COLO668 (cell line): ENCODE data around the gene FAXDC2.
A peak's percentile ranks its signal among the peaks of the same experiment; 100 is the strongest.

Source experiments
- DNase-seq: peaks from one replicate; lab custom pipeline; 2025; ENCODE audit not compliant: unreplicated experiment; lab: John Stamatoyannopoulos, UW

Gene FAXDC2, protein sequence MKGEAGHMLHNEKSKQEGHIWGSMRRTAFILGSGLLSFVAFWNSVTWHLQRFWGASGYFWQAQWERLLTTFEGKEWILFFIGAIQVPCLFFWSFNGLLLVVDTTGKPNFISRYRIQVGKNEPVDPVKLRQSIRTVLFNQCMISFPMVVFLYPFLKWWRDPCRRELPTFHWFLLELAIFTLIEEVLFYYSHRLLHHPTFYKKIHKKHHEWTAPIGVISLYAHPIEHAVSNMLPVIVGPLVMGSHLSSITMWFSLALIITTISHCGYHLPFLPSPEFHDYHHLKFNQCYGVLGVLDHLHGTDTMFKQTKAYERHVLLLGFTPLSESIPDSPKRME

DNA sequence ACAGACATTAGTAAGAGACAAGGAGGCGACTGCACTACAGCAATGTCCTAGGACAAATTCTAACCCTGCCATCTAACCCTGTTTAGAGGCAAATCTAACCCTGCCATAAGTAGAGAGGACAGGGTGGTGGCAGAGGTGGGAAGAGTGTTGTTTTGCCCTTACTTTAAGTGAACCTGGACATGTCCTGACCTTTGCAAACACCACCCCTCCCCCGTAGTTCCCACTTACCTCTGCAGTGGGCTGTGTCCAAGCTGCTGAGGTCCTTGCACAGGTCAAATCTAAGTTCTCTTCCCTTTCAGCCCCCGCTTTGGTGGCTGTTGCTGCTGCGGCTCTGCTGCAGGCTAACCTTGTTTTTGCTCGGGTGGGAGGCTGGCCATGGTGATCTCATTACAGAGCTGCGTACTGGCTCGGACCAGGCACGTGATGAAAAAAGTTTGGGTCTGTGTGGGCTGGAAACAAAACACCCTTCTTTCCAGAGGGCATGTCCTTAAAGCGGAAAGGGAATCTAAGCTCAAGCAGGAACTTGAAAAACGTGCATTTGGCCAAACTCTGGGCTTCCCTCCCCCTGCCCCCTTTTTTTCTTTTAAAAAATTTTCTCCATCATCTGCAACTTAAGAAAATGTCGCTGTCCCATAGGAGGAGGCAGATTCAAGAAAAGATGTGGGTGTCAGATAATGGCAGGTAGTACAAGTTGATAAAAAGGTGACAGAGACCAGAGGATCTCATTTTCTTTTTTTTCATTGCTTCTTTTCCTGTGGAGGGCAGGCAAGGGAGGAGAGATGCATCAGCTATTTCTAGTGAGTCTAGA is at the start of gene FAXDC2:
Gene FAXDC2, minus strand, starts transcription at position 349 of the 808 bp plus-strand sequence. CDS start 12,425 bp downstream, outside the sequence.
- no peak for DNase-seq

DNA sequence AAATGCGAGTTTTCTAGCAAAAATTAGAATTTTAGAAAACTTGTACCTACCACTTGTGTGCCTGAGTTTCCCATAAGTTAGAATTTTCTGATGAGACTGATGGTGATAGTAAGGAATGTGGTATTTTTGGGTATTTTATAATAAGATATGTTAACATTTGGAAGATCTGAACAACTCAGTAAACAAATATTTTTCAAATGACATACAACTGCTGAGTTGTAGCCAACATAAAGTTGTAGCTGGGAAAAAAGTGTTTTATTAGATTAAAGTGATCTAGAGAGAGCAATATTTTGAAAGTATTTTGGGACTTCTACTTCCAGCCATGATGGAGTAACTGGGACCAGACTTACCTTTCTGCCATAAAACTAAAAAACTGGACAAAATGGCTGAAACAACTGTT is 49.7 kb upstream of the FAXDC2 start:
- DNase-seq = no peak

DNA sequence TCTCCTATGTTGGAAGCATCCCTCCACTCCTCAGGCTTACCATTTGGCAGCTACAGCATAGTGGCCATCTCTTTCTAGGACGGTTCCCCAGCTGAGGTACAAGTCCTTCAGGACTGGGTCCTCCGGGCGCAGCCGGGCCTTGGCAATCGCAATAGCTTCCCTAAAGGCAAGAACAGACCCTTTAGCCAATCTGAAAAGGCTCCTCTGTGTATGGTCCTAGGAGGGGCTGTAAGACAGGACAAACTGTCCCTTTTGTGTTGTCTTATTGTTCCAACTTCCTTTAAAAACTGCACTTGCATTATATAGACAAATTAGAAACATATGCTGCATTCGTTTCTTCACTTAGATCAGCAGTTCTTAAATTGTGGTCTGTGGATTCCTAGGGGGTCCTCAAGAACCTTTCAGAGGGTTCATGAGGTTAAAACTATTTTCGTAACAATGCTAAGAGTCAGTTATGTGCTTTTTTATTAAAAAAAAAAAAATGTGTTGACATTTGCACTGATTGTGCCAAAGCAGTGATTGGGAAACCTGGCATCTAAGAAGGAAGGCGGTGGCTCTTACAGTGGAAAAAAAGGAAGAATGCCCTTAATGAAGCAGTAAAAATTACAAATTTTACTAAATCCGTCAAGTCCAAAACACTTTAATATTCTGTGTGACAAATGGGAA is 48.9 kb upstream of the FAXDC2 start:
- DNase-seq = no peak

DNA sequence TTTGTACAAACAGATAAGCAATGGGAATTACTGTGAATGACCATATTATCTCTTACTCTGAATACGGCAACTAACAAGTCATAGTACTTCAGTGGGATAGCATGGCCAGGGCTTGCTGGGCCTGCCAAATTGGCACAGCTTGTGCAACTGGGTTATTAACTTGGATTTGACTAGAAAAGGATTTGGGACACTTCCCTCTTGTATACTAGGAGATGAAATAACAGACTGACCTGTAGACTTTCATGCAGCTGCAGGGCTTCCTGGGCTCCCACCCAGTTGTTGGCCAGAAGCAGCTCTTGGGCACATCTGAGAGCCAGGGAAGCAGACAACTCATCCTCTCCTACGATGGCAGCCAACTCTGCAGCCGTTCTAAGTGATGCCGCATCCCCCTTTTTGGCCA is 47.8 kb upstream of the FAXDC2 start:
- DNase-seq = no peak

DNA sequence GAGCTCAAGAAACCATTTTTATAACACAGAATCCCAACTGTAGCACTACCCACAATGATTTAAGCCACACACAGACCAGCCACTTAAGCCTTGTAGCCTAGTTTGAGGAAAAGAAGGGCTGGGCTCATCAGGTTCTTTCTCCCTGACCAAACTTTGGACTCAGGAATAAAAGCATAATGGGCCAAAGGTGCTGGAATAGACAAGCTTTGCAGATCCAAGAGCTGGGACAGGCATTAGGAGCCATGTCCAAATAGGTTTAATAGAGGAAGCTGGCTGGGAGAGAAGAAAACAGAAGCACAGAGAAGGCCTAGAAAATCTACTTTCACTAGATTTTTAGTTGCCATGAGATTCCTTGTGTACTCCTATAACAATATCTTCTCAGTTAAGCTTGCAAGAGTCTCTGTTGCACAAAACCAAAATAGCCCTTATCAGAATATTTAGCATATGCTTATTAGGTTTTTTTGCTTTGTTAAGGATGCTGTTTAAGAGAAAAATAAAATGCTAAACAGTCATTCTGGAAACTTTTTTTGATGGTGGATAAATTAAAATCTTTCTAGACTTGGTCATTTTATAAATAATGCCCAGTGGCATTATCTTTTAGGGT is 46.3 kb upstream of the FAXDC2 start:
- no peak for DNase-seq

DNA sequence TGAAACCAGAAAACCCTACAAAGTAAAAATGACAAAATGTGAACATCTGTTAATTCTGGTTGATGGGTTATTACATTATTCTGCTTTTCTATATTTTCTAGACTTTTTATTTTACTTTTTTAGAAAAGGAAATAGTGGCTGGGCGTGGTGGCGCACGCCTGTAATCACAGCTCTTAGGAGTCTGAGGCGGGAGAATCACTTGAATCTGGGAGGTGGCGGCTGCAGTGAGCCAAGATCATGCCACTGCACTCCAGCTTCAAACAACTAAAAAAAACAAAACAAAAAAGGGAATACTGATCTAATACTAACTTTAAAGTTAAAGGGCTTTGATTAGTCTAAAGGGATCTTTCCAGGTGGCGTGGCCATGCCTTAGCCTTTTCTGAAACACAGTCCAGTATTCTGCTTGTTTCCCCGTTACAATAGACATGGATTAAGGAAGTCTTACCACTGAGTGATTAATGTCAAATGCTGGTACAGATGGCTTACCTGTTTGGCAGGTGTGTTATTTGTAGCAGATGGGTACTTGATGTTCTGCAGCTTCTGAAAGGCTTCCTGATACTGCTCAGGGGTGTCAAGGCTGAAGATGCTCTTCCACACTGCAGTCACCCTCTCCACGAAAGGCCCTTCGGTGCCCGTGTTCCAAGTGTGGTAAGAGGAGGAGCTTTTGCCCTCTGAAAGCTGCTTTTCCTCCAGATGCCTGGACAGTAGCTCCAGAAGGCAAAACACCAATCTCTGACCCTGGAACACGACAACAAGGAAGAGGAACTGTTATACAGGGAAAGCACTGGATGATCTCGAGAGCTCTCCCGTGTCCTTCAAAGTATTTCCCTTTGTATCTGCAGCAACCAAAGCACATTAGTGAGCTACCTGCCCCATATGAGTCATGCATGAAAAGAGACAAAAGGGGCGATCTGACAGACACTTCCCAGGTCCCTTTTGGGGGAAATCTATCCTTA is 45.5 kb upstream of the FAXDC2 start:
- DNase-seq = no peak

DNA sequence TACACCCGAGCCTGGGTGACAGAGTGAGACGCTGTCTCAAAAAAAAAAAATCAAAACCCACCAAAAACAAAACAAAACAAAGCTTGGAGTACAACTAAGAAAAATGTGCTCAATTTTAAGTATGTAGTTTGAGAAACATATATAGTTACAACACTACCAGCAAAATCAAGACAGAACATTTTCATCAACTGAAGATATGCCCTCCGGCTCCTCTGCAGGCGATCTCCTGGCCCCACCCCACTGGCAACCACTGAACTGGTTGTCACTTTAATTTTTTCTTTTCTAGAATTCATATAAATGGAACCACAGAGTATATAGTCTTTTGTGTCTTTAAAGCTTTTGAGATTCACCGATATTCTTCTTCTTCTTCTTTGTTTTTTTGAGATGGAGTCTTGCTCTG is 43.0 kb upstream of the FAXDC2 start:
- no peak for DNase-seq

DNA sequence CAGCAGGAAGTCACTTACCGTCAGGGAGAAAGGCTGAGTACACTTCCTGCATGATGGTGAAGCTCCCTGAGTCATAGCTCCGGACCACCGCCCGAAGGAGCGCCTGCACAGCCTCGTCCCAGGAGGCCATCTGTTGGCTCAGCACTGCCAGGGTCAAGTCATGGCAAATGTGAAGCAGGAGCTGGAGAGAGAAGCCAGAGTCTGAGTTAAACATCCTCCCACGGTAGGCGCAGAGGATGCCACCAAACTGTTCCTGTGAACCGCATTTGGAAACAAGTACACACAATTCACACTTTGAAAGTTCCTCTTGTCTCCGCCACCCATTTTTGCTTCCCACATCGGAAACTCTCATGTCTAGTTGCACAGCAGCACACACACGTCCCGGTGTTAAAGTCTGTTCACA is 42.0 kb upstream of the FAXDC2 start:
- DNase-seq = no peak

DNA sequence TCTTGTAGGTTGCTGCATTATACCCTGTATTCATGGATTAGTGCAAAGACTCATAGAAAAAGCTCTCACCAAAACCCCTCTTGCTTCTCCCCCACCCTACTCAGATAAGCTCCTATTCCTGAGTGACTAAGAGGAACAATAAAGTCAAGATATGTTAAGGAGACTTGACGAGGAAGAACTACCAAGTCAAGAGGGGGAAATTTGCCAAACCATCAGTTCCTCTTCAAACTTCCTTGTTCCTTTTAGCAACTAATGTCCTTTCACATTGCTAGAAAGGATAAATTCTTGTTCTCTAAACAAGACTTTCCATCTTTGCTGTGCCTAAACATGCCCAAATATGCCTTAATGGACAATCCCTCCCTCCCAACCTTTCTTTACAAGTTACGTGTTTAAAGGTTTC is 35.0 kb upstream of the FAXDC2 start:
- no peak for DNase-seq

DNA sequence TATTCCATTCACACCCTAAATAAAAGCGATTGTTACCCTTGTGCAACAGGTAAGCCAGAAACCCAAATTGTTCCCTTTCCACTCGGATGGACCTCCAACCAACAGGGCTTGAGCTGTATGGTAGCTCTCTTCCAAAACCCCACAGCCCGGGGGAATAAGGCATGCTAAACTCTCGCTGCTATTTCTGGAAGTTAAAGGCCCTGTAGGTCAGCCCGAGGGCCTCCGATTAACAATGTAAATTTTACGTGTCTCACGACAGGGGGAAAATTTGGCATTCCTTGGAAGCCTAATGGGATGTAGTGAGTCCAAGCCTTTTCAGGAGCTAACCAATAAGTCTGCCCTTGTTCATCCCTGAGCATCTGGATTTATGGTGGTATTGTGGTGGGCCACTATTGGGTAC is 34.0 kb upstream of the FAXDC2 start:
- no peak for DNase-seq

DNA sequence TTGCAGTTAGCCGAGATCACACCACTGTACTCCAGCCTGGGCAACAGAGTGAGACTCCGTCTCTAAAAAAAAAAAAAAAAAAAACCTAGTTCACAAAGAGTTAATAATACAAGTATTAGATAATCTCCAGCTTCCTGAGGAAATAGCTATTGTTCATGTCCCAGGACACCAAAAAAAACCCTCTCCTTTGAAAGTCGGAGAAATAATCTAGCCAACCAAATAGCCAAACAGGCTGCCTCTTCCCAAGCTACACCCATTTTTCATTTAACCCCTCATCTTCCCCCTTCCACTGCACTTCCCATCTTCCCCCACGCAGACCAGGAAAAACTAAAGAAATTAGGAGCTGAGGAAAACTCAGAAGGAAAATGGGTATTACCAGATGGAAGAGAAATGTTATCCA is 31.6 kb upstream of the FAXDC2 start:
- no peak for DNase-seq

DNA sequence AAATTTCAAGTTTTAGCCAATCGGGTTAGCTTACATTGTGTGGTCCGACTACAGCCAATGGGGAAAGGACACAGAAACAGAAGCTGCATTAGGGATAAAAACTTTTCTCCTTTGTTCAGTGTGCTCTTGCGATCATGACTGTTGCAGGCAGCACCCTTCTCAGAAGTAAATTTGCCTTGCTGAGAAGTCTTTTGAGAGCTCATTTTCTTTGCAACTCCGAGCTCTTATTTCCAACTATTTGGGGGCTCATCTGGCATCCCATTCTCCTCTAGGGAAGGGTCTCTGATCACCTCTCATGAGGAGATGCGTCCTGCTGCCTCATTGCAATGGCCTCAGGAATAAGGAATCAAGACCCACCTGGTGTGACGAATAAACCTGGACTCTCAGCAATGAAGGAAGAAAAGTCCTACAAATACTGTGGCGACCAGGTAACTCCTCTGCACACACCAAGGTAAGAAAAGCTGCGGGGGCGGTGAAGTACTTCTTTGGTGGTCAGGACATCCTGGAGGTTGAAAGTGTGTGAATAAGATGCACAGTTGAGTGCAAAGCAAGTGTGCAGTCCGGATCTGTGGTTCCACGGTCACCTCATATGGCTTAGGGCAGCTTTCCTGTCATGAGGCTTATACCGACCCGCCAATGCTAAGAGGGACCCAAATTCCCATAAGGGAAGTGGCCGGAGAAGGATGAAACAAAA is 28.4 kb upstream of the FAXDC2 start:
- no peak for DNase-seq

DNA sequence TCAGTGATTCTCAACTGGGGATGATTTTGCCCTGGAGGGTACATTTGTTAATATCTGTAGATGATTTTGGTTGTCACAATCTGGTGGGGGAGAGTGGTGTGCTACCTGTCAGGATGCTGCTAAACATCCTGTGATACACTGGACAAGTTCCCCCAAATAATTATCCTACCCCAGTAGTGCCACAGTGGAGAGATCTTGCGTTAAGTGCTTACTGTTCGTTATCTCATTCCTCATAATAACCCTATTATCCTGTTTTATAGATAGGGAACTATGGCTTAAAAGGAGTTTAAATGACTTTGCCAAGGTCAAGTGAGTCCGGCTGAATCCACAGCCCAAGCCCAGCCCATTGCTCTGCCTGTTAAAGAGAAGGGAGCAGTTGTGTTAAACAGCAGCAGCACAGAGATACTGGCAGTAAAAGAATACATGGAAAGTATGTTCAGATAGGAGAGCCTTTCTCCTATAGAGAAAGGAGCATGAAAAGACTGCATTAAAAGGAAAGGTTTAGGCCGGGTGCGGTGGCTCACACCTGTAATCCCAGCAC is 23.5 kb upstream of the FAXDC2 start:
- DNase-seq = no peak

DNA sequence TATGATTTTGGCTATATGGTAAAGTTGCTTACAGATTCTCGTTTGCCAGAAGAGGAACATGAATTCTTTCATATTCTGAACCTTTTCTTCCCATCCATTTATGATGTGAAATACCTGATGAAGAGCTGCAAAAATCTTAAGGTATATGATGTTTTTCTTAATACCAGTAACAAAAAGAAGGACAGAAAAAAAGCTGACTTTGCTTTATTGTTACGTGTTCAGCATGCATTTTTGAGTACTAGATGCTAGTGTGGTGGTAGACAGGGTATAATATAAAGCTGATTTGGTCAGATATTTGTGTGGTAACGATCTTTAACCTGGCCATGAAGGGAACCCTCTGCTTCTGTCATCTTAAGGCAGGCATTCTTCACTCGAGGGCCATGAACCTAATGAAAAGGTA is 21.3 kb upstream of the FAXDC2 start:
- DNase-seq = no peak

DNA sequence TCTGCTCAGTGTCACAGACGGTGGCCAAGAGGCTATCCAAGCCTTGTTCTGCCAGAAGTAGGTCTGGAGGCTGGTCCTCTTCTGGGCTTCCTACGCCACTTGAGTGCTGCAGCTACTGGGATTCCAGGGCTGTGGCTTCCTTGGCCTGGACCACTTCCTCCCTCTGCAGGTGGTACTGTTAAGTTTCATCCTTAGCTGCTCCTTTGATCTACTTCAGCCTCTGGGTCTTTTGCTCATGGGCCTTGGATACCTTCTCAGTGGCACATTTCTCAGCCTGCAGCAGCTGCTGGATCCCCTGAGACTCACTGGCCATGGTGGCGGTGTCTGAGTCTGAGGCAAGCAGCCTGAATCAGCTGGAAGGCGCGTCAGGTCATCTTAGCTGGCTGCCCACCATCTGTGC is 18.3 kb upstream of the FAXDC2 start:
- DNase-seq = peak; percentile 3

DNA sequence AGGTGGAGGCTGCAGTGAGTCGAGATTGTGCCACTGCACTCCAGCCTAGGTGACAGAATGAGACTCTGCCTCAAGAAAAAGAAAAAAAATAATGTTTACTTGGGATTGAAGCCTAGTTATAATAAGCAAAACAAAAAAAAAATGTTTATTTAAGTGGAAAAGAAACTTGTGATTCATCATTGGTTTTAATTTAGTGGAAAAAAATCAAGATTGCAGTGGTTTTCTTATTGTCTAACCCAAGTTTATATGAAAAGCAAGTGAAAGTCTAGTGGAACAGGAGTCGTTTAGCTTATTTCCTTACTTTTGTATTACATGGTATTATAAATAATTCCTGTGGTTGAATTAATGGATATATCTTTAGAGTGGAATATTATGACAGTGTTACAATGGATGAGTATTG is 16.4 kb upstream of the FAXDC2 start:
- no peak for DNase-seq

DNA sequence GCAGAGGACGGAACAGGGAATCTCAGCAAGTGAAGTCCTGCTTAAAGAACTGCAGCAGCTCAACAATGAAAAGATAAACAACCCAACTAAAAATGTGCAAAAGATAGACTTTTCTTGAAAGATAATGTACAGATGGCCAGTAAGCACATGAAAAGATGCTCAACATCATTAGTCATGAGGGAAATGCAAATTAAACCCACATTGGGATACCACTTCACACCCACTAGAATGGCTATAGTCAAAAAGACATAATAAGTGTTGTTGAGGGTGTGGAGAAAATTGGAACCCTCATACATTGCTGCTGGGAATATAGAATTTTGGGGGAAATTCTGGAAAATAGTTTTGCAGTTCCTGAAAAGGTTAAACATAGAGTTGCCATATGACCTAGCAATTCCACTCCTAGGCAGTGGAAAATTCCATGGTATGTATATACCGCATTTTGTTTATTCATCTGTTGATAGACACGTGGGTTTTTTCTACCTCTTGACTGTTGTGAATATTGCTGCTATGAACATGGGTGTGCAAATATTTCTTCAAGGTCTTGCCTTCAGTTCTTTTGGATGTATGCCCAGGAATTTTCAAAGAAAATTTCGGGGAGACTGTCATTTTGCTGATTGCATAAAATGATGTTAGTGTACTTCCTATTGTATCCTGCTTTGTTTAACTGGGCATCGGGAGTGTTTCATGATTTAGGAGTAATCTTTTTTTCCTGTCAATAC is 15.2 kb upstream of the FAXDC2 start:
- DNase-seq = no peak

DNA sequence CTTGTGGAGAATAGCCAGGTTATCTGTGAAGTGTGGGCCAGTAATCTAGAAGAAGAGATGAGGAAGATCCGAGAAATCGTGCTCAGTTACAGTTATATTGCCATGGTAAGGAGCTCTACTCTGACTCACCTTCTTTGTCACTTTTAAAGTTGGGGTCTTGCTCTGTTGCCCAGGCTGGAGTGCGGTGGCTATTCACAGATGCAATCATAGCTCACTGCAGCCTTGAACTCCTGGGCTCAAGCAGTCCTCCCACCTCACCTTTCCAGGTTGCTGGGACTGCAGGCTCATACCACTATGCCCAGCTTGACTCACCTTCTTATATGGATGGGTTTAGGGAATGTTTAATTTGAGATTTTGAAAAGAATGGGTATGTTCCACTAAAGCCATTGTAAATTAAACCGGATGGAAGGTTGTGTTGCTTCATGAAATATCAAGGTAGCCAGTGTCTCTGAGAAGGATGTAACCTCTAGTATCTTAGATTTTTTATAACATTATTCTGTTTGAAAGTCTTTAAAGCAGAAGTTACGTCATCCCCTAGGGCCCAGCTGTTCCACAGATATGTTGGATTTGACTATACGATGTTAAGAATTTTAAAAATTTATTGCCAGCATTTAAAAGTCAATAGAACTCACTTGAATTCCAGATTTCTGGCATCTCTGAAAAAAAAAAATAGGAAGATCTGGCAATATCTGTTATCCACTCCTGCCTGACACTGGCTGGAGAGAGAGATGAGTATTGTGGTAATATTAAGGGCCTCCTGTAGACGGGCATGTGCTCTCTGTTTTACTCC is 13.1 kb upstream of the FAXDC2 start:
- no peak for DNase-seq
